CD4-positive, CD25-positive, alpha-beta regulatory T cell (primary cell): Measurements from ENCODE around the gene ODF4. TPM values are rescaled to one million over a fixed set of nuclear protein-coding genes. Genes with fewer than 3 reads are reported as not detected.

ENCODE experiments used
- ATAC-seq, 2 donors: fragments of 150-1000 bp; cut with Tn5 transposase; one replicate each; pipeline ENCODE4 v1.10.0; 2021; ENCODE audit warnings: low read depth in 2 of 2, moderate number of reproducible peaks in 2 of 2, moderate library complexity in 1 of 2
- DNase-seq, 3 donors: peaks; one replicate each; pipeline versions ENCODE4 v3.0.0 to v3.0.0-alpha.2; 2012 to 2022; ENCODE audit warnings: mixed read lengths in 1 of 3
- H3K27ac ChIP-seq: one replicate; pipeline ENCODE4 v1.7.0; 2013; ENCODE audit warnings: mild to moderate bottlenecking, low read length; ENCODE audit not compliant: insufficient read depth, poor library complexity, severe bottlenecking
- H3K27me3 ChIP-seq: one replicate; pipeline ENCODE4 v1.7.0; 2013; ENCODE audit warnings: low read length; ENCODE audit not compliant: control insufficient read depth, insufficient read depth
- H3K36me3 ChIP-seq: one replicate; pipeline ENCODE4 v1.7.0; 2013; ENCODE audit warnings: mild to moderate bottlenecking, low read length, moderate library complexity; ENCODE audit not compliant: control insufficient read depth, insufficient read depth
- H3K4me1 ChIP-seq: 2 replicates; pipeline ENCODE4 v1.7.0; 2013; ENCODE audit warnings: mild to moderate bottlenecking, low read length; ENCODE audit not compliant: insufficient read depth, control insufficient read depth, poor library complexity, severe bottlenecking
- H3K4me3 ChIP-seq: one replicate; pipeline ENCODE4 v1.7.0; 2013; ENCODE audit warnings: low read depth, mild to moderate bottlenecking, low read length, moderate library complexity
- H3K9me3 ChIP-seq, 2 experiments: 1 replicate in 1 of 2; 2 replicates in 1 of 2; pipeline ENCODE4 v1.7.0; 2013; ENCODE audit warnings: low read length in 2 of 2, mild to moderate bottlenecking in 1 of 2, moderate library complexity in 1 of 2; ENCODE audit not compliant: control insufficient read depth in 2 of 2
- H3K27ac Mint-ChIP-seq, 3 donors: one replicate each; pipeline ENCODE4 v1.8.0; 2020 to 2022; ENCODE audit warnings: mild to moderate bottlenecking in 3 of 3, mixed read lengths in 3 of 3, moderate library complexity in 2 of 3
- H3K27me3 Mint-ChIP-seq: one replicate; pipeline ENCODE4 v1.8.0; 2022; ENCODE audit warnings: mild to moderate bottlenecking, mixed read lengths
- H3K36me3 Mint-ChIP-seq: one replicate; pipeline ENCODE4 v1.8.0; 2020; ENCODE audit warnings: mixed read lengths
- H3K4me1 Mint-ChIP-seq, 4 donors: one replicate each; pipeline ENCODE4 v1.8.0; 2020 to 2022; ENCODE audit warnings: mixed read lengths in 4 of 4, mild to moderate bottlenecking in 1 of 4
- H3K4me3 Mint-ChIP-seq, 4 donors: one replicate each; pipeline ENCODE4 v1.8.0; 2020 to 2022; ENCODE audit warnings: mild to moderate bottlenecking in 4 of 4, mixed read lengths in 4 of 4, moderate library complexity in 3 of 4
- H3K9me3 Mint-ChIP-seq, 7 donors: one replicate each; pipeline ENCODE4 v1.8.0; 2020 to 2022; ENCODE audit warnings: mixed read lengths in 7 of 7, mild to moderate bottlenecking in 3 of 7, moderate library complexity in 2 of 7
- polyA plus RNA-seq, 4 donors: library from polyadenylated mRNA; unstranded; fragments of 300-500 nt; fragmentation: Illumina TruSeq; gene quantifications; one replicate each; pipeline ENCODE4 v1.2.3, GENCODE V29; 2021
- total RNA-seq: library from RNA; stranded (reverse); gene quantifications from one replicate; pipeline ENCODE4 v1.2.3, GENCODE V29; 2022

Gene ODF4
- total and polyA plus RNA-seq, 5 donors from 2014 or later = not detected

GRCh38 chr17:8327303-8327649 lies 12.4 kb upstream of the ODF4 start:
- Mint-ChIP-seq H3K27ac (no peak overlapping the region), H3K4me1 (peaks cover 0 to 16% (median 6%) of the 10 kb centered on the region in 4 donors), H3K27me3 (peaks cover 56% of the 10 kb centered on the region), H3K4me3 (peak overlapping the region in 2 of 4 donors; percentile 36 to 64), H3K36me3 (no peaks in the 10 kb centered on the region), H3K9me3 (peaks cover 0 to 2% (median 0%) of the 10 kb centered on the region in 7 donors)
- Histone ChIP-seq H3K36me3 (no peaks in the 10 kb centered on the region), H3K27me3 (peaks cover 16% of the 10 kb centered on the region), H3K4me1 (peaks cover 14% of the 10 kb centered on the region), H3K27ac (no peak overlapping the region), H3K9me3 (no peaks in the 10 kb centered on the region), H3K4me3 (no peak overlapping the region)
- ATAC-seq (no peak), DNase-seq (no peak)

- Histone ChIP-seq H3K27ac (no peak overlapping the region), H3K4me3 (no peak overlapping the region), H3K4me1 (peaks cover 3% of the 10 kb centered on the region), H3K9me3 (no peaks in the 10 kb centered on the region), H3K36me3 (no peaks in the 10 kb centered on the region), H3K27me3 (peaks cover 10% of the 10 kb centered on the region)
- Mint-ChIP-seq H3K4me3 (no peak overlapping the region), H3K27ac (no peak overlapping the region), H3K36me3 (no peaks in the 10 kb centered on the region), H3K9me3 (peaks cover 0 to 1% (median 0%) of the 10 kb centered on the region in 7 donors), H3K27me3 (peaks cover 30% of the 10 kb centered on the region), H3K4me1 (no peaks in the 10 kb centered on the region)
- no peak for ATAC-seq
- no peak for DNase-seq
Observed at GRCh38 chr17:8332128-8332527, 7.5 kb upstream of the ODF4 start.

GRCh38 chr17:8332688-8333087 lies 7.0 kb upstream of the ODF4 start:
- Histone ChIP-seq H3K27me3 (peaks cover 8% of the 10 kb centered on the region), H3K4me1 (no peaks in the 10 kb centered on the region), H3K9me3 (no peaks in the 10 kb centered on the region), H3K4me3 (no peak overlapping the region), H3K27ac (no peak overlapping the region), H3K36me3 (no peaks in the 10 kb centered on the region)
- H3K36me3 Mint-ChIP-seq = no peaks in the 10 kb centered on the region
- peaks cover 0 to 1% (median 0%) of the 10 kb centered on the region in 7 donors for H3K9me3 Mint-ChIP-seq
- H3K27ac Mint-ChIP-seq = no peak overlapping the region
- peaks cover 25% of the 10 kb centered on the region for H3K27me3 Mint-ChIP-seq
- DNase-seq (no peak), ATAC-seq (no peak)
- peaks cover 0 to under 1% (median under 1%) of the 10 kb centered on the region in 4 donors for H3K4me1 Mint-ChIP-seq
- H3K4me3 Mint-ChIP-seq = no peak overlapping the region

GRCh38 chr17:8333281-8333680 lies 6.4 kb upstream of the ODF4 start:
- Mint-ChIP-seq H3K27me3 (peaks cover 19% of the 10 kb centered on the region), H3K4me3 (no peak overlapping the region), H3K27ac (no peak overlapping the region), H3K4me1 (peaks cover 0 to 6% (median 2%) of the 10 kb centered on the region in 4 donors), H3K9me3 (peaks cover 0 to 1% (median 0%) of the 10 kb centered on the region in 7 donors), H3K36me3 (no peaks in the 10 kb centered on the region)
- DNase-seq (no peak), ATAC-seq (no peak)
- no peak overlapping the region for H3K4me3 ChIP-seq
- peaks cover 2% of the 10 kb centered on the region for H3K27me3 ChIP-seq
- H3K36me3 ChIP-seq = no peaks in the 10 kb centered on the region
- no peak overlapping the region for H3K27ac ChIP-seq
- H3K4me1 ChIP-seq = peaks cover 5% of the 10 kb centered on the region
- H3K9me3 ChIP-seq = no peaks in the 10 kb centered on the region

- Mint-ChIP-seq H3K9me3 (peaks cover 0 to 1% (median 0%) of the 10 kb centered on the region in 7 donors), H3K36me3 (no peaks in the 10 kb centered on the region), H3K4me3 (peak overlapping the region in 1 of 4 donors; percentile 31), H3K27me3 (peaks cover 16% of the 10 kb centered on the region), H3K4me1 (peaks cover 0 to 8% (median 3%) of the 10 kb centered on the region in 4 donors), H3K27ac (peak overlapping the region in 2 of 3 donors; percentile 37 to 39)
- Histone ChIP-seq H3K4me3 (peak overlapping the region; percentile 21), H3K9me3 (no peaks in the 10 kb centered on the region), H3K27ac (no peak overlapping the region), H3K27me3 (no peaks in the 10 kb centered on the region), H3K36me3 (no peaks in the 10 kb centered on the region), H3K4me1 (peaks cover 6% of the 10 kb centered on the region)
- ATAC-seq = peak in 1 of 2 donors; percentile 31
- peak in 1 of 3 donors; percentile 26 for DNase-seq
Observed at GRCh38 chr17:8337802-8338752, 1.6 kb upstream of the ODF4 start.

GRCh38 chr17:8338753-8339140 lies 893 bp upstream of the ODF4 start:
- ATAC-seq (no peak), DNase-seq (no peak)
- no peaks in the 10 kb centered on the region for H3K9me3 ChIP-seq
- H3K36me3 ChIP-seq = no peaks in the 10 kb centered on the region
- no peak overlapping the region for H3K4me3 ChIP-seq
- peaks cover 0 to 8% (median 3%) of the 10 kb centered on the region in 4 donors for H3K4me1 Mint-ChIP-seq
- H3K27me3 Mint-ChIP-seq = peaks cover 16% of the 10 kb centered on the region
- peaks cover 0 to 1% (median 0%) of the 10 kb centered on the region in 7 donors for H3K9me3 Mint-ChIP-seq
- peaks cover 6% of the 10 kb centered on the region for H3K4me1 ChIP-seq
- H3K4me3 Mint-ChIP-seq = peak overlapping the region in 1 of 4 donors; percentile 38
- no peaks in the 10 kb centered on the region for H3K27me3 ChIP-seq
- H3K36me3 Mint-ChIP-seq = no peaks in the 10 kb centered on the region
- peak overlapping the region in 1 of 3 donors; percentile 39 for H3K27ac Mint-ChIP-seq
- H3K27ac ChIP-seq = no peak overlapping the region

- Mint-ChIP-seq H3K9me3 (no peaks in the 10 kb centered on the region), H3K4me1 (peaks cover 0 to 8% (median 3%) of the 10 kb centered on the region in 4 donors), H3K27me3 (peaks cover 11% of the 10 kb centered on the region), H3K27ac (no peak overlapping the region), H3K4me3 (no peak overlapping the region), H3K36me3 (no peaks in the 10 kb centered on the region)
- Histone ChIP-seq H3K4me3 (no peak overlapping the region), H3K27ac (no peak overlapping the region), H3K27me3 (peaks cover 7% of the 10 kb centered on the region), H3K4me1 (peaks cover 6% of the 10 kb centered on the region), H3K9me3 (no peaks in the 10 kb centered on the region), H3K36me3 (no peaks in the 10 kb centered on the region)
- DNase-seq (no peak), ATAC-seq (no peak)
Observed at GRCh38 chr17:8341456-8341855, 1.8 kb downstream of the ODF4 start.
